Peyer's patch (tissue), 4 donors: ENCODE results near the gene CPED1.

Source experiments
- POLR2A ChIP-seq, 2 donors: fragments of 450-650 bp; IDR thresholded peaks; one replicate each; pipeline ENCODE4 v1.5.1; 2017; ENCODE audit warnings: antibody characterized with exemption in 2 of 2, mild to moderate bottlenecking in 2 of 2, moderate library complexity in 2 of 2
- TF ChIP-seq, protein P1 (sequence below), 6 experiments: fragments of 450-650 bp in 4 of 6; fragments of 200-600 bp in 2 of 6; sonication (generic) in 1 of 6; IDR thresholded peaks; one replicate each; pipeline ENCODE4 v1.5.1; 2017 to 2019; ENCODE audit warnings: antibody characterized with exemption in 6 of 6, mild to moderate bottlenecking in 3 of 6, moderate library complexity in 1 of 6

DNA sequence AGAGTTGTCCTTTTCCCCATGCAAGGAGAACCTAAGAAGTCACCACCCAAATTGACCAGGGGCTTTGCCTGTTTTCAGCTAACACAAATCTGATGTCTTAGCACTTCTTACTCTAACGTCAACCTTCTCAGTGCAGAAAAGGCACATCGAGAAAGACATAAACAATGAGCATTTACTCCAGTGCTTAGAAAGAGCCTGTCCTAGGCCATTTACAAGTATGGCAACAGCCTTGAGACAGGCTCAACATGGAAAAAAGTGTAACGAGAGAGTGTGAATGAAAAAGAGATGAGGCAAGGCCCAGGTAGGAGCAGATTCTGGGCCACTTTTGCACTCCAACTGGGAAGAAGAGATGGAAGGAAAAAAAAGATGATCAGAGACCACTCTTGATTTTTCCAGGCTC lies 54.4 kb downstream of the CPED1 start:
- TF ChIP-seq, protein P1, sequence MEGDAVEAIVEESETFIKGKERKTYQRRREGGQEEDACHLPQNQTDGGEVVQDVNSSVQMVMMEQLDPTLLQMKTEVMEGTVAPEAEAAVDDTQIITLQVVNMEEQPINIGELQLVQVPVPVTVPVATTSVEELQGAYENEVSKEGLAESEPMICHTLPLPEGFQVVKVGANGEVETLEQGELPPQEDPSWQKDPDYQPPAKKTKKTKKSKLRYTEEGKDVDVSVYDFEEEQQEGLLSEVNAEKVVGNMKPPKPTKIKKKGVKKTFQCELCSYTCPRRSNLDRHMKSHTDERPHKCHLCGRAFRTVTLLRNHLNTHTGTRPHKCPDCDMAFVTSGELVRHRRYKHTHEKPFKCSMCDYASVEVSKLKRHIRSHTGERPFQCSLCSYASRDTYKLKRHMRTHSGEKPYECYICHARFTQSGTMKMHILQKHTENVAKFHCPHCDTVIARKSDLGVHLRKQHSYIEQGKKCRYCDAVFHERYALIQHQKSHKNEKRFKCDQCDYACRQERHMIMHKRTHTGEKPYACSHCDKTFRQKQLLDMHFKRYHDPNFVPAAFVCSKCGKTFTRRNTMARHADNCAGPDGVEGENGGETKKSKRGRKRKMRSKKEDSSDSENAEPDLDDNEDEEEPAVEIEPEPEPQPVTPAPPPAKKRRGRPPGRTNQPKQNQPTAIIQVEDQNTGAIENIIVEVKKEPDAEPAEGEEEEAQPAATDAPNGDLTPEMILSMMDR (IDR thresholded peaks at IDR 0.05), result no peak
- TF ChIP-seq POLR2A (IDR thresholded peaks at IDR 0.05), result no peak
